ENCODE data around the gene FAM20B.

Gene FAM20B

GRCh38 chr1:179017383-179018326 is 8.0 kb upstream of the FAM20B start:
- TF ChIP-seq CTCF (IDR thresholded peaks at IDR 0.05; ENCODE audit: low read depth, low read length), result no peak
- Histone ChIP-seq H3K4me3 (ENCODE audit: low read depth, low read length) (no peak overlapping the region), H3K9me3 (no peaks in the 10 kb centered on the region), H3K27me3 (no peaks in the 10 kb centered on the region), H3K36me3 (no peaks in the 10 kb centered on the region), H3K4me1 (peaks cover 4% of the 10 kb centered on the region; the same call in 1 of the 2 replicates)
- no peak for DNase-seq

GRCh38 chr1:179021873-179022272 is 3.8 kb upstream of the FAM20B start:
- no peak for TF ChIP-seq CTCF (IDR thresholded peaks at IDR 0.05; ENCODE audit: low read depth, low read length)
- DNase-seq, result peak; percentile 50
- Histone ChIP-seq H3K27me3 (no peaks in the 10 kb centered on the region), H3K4me3 (ENCODE audit: low read depth, low read length) (no peak overlapping the region), H3K36me3 (no peaks in the 10 kb centered on the region), H3K4me1 (peaks cover 3% of the 10 kb centered on the region; the same call in 1 of the 2 replicates), H3K9me3 (no peaks in the 10 kb centered on the region)

GRCh38 chr1:179023946-179024650 is 1.6 kb upstream of the FAM20B start:
- H3K36me3 ChIP-seq, result no peaks in the 10 kb centered on the region
- no peak for TF ChIP-seq CTCF (IDR thresholded peaks at IDR 0.05; ENCODE audit: low read depth, low read length)
- DNase-seq, result no peak
- no peaks in the 10 kb centered on the region for H3K4me1 ChIP-seq
- no peaks in the 10 kb centered on the region for H3K9me3 ChIP-seq
- no peaks in the 10 kb centered on the region for H3K27me3 ChIP-seq
- H3K4me3 ChIP-seq (ENCODE audit: low read depth, low read length), result no peak overlapping the region

DNA sequence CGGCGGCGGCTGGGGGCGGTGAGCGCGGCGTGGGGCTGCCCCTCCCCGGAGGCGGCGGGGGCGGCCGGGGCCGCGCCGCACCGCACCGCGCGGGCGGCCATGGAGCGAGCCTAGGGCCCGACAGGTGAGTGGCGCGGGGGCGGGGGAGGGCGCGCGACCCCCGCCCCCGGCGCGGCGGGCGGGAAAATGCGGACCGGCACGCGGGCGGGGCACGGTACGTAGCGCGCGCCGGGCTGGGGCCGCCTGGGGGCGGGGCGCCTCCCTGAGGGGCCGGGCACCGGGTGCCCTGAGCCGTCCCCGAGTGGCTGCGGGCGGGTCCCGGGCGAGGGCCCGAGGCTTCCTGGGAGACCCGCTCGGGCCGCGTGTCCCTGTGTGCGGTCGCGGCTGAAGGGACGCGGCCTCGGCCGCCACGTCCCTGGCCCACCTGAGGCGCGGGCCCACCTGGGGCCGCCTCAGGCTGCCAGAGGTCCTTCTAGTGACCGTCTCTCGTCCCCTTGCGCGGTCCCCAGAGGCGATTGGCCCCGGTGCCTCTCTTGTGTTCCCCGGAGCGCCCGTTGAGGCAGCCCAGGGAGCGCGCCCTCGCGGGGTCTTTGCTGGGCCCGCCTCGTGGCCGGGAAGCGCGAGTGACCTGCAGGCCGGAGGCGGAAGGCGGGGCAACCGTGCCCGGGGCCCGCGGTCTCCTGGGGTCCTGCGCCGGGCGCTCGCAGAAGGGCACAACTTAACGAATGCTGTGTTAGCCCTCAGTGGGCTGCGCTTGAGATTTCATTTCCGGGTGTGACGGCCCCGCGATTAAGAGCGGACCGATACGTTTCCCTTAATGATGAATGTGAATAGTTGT is 500 bp downstream of the FAM20B start:
- Histone ChIP-seq H3K36me3 (no peaks in the 10 kb centered on the region), H3K4me3 (ENCODE audit: low read depth, low read length) (peak overlapping the region; percentile 69), H3K4me1 (no peaks in the 10 kb centered on the region), H3K27me3 (no peaks in the 10 kb centered on the region), H3K9me3 (no peaks in the 10 kb centered on the region)
- DNase-seq, result peak; percentile 88
- no peak for TF ChIP-seq CTCF (IDR thresholded peaks at IDR 0.05; ENCODE audit: low read depth, low read length)

DNA sequence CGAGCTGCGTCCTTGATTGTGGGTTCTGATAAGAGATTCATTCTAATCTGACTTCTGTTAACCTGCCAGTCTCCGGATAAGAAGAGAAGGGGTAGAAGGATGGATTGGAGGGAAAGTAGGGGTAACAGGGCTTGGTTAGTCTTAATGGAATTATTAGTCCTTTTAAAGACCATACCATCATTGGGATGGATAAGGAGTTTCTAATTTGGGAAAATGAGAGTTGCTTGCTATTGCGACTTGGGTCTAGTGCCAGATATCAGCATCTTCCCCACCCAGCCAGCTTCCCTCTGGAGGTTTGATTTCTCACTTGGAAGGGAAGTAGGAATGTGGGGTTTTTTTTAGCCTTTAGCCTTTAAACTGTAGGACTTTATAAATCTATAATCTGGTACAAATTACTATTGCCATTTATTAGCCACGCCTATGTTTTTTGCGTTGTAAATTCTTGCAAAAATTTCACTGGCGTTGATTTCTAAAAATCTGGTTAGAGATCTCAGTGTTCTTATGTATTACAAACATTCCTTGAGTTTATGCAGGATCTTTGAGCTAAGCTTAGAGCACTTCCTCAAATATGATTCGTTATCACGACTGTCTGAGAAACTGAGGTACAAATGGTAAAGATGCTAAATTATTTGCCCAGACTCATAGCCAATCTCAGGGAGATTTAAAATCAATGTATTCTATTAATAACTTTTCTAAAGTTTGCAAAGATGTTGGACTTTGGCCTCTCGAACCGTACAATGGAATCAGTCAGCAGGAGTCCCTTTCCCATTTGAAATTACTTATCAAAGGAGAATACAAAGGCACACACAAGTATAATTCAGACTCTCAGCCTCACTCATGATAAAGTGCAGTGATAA is 1.3 kb downstream of the FAM20B start:
- no peak for TF ChIP-seq CTCF (IDR thresholded peaks at IDR 0.05; ENCODE audit: low read depth, low read length)

More for the DNA sequence above, 1.3 kb downstream of the FAM20B start:
- no peak for DNase-seq
- Histone ChIP-seq H3K9me3 (no peaks in the 10 kb centered on the region), H3K36me3 (no peaks in the 10 kb centered on the region), H3K27me3 (no peaks in the 10 kb centered on the region), H3K4me1 (no peaks in the 10 kb centered on the region), H3K4me3 (ENCODE audit: low read depth, low read length) (peak overlapping the region; percentile 69)

Measured in BE2C (cell line).